Kidney epithelial cell (primary cell): ENCODE data around the gene LRRC9. TPM values are rescaled to one million over a fixed set of nuclear protein-coding genes. Genes with fewer than 3 reads are reported as not detected.

Experiments used
- DNase-seq: peaks from one replicate; pipeline ENCODE4 v3.0.0-alpha.2; 2010; ENCODE audit warnings: low read depth
- H3K27me3 ChIP-seq: 2 replicates; pipeline ENCODE4 v1.6.0; 2011; ENCODE audit warnings: low read length; ENCODE audit not compliant: control insufficient read depth, insufficient read depth
- H3K36me3 ChIP-seq: 2 replicates; pipeline ENCODE4 v1.5.1; 2011; ENCODE audit warnings: low read length; ENCODE audit not compliant: control insufficient read depth, insufficient read depth
- H3K4me3 ChIP-seq: 2 replicates; pipeline ENCODE4 v1.5.1; 2011; ENCODE audit warnings: low read depth, mild to moderate bottlenecking, control low read depth, low read length
- total RNA-seq: library from RNA; depleted of rRNA; stranded (reverse); fragments of >200 nt; gene quantifications from 2 replicates; pipeline ENCODE4 v1.2.3, GENCODE V29; 2015
- TF ChIP-seq, protein P1 (sequence below): IDR thresholded peaks from 2 replicates; pipeline ENCODE4 v1.5.1; 2011; ENCODE audit warnings: mild to moderate bottlenecking, moderate library complexity, low read length, control low read depth, inconsistent platforms; ENCODE audit not compliant: insufficient read depth, poor library complexity, severe bottlenecking

Gene LRRC9
- total RNA-seq, 1 donor from 2014 or later: not detected

DNA sequence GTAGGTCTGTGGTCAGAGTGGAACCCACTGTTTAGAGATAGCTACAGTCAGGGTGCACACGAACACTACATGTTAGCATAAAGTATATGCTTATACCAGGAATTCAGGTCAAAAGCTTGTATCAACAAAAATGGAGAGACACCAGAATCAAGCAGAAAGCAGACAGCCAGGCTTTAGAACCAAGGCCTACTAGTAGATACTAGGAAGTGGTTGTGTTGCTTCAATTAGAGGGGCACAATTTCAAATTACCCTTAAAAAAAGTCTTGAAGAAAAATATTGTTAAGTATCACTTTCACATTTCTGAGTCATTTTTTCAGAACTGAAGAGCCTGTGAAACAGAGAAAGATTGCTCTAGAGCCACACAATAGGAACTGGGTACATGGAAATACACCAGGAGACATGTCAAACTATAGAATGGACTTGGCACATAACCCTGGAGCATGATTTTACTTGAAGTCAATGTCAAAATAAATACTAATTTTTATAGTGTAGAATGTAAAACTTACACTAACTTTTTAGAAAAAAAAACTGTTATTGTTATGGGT, 41.6 kb downstream of the LRRC9 start:
- no peaks in the 10 kb centered on the region for H3K36me3 ChIP-seq
- DNase-seq: no peak
- TF ChIP-seq, protein P1, sequence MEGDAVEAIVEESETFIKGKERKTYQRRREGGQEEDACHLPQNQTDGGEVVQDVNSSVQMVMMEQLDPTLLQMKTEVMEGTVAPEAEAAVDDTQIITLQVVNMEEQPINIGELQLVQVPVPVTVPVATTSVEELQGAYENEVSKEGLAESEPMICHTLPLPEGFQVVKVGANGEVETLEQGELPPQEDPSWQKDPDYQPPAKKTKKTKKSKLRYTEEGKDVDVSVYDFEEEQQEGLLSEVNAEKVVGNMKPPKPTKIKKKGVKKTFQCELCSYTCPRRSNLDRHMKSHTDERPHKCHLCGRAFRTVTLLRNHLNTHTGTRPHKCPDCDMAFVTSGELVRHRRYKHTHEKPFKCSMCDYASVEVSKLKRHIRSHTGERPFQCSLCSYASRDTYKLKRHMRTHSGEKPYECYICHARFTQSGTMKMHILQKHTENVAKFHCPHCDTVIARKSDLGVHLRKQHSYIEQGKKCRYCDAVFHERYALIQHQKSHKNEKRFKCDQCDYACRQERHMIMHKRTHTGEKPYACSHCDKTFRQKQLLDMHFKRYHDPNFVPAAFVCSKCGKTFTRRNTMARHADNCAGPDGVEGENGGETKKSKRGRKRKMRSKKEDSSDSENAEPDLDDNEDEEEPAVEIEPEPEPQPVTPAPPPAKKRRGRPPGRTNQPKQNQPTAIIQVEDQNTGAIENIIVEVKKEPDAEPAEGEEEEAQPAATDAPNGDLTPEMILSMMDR: no peak
- no peak overlapping the region for H3K4me3 ChIP-seq
- H3K27me3 ChIP-seq: no peaks in the 10 kb centered on the region

DNA sequence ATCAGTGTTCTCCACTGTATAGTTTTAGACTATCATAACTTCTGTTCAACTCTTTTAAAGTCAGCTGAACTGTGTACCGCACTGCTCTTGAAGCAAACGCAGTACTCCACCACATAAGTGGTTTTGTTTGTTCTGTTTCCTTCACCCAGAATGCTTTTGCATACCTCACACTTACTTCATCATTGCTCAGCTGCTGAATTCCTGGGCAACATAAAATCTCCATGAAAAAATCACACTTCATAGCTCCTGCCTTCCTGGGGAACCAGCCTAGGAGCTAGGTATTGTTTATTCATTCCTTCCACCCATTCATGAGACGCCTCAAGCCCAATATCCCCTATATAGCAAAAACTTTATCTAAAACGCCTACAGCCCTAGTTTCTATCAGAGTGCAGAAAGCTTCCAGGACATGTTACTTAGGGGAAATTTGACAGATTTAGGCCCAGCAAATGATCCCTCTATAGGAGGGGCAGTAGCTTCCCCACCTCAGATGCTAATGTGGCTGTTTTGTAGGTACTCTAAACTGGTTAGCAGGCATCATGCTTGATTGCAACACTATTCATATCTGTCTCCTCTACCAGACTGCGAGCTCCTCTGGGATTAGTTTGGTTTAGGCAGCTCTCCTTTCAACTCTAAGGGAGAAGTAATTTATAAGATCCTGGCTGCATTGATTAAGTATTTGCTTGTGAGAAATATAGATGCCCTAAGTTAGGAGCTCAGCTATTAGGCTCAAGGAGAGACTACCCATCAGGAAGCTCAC, 44.5 kb downstream of the LRRC9 start:
- TF ChIP-seq, protein P1: no peak
- Histone ChIP-seq H3K4me3 (no peak overlapping the region), H3K36me3 (no peaks in the 10 kb centered on the region), H3K27me3 (no peaks in the 10 kb centered on the region)
- no peak for DNase-seq

DNA sequence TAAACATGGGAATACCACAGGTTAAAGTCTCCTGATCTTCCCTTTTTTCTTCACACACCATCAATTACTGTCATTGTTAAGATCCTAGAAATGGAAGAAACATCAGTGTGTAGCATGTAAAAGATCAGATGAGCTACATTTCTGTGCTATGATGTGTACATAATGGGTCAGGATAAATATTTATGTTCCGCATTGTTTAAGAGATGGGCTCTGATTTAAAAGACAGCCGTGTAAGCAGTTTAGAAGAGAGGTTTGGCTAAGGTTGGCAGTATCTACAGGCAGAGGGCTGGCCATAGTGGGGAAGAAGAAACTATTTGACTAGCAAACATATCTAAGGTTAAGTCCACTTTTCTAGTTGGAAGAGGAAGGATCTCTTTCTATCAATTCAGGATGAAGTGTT, 49.4 kb downstream of the LRRC9 start:
- Histone ChIP-seq H3K27me3 (no peaks in the 10 kb centered on the region), H3K4me3 (no peak overlapping the region), H3K36me3 (no peaks in the 10 kb centered on the region)
- DNase-seq: no peak
- TF ChIP-seq, protein P1: no peak

DNA sequence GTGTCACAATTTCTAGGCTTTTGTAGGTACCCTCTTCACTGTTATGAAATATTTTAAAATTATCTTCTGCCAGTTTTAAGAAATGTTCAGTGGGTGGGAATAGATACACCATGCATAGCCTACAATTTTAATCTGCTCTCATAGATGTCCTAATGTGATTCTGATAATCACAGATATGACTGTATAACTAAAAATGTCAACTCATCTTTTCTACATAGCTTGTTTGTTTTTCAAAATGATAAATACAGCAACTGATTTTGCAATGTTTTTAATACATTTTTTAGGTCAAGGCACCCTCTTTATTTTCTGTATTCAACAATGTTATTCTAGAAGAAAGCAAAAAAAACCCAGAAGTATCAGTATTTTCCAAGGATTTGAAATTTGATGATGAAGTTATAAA, 61.6 kb downstream of the LRRC9 start:
- H3K27me3 ChIP-seq: no peaks in the 10 kb centered on the region
- no peak overlapping the region for H3K4me3 ChIP-seq

DNA sequence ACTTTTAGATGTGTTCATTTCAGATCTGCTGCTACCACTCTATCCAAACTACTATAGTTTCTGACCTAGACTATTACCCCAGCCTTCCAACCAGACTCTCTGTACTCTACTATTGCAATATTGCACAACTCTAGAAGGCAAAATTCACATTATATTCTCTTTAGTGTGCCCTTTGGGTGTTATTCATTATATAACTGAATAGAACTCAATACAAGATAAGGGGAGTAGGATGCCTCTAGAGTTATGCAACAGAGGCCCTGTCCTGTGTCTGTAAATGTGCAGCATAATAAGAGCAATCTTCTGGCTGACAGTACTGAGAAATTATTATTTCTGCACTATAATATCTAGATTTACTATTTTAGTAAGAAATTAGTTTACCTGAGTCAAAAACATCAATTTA, 63.1 kb downstream of the LRRC9 start:
- H3K27me3 ChIP-seq: no peaks in the 10 kb centered on the region
- no peak for DNase-seq
- H3K4me3 ChIP-seq: no peak overlapping the region
- TF ChIP-seq, protein P1: no peak
- no peaks in the 10 kb centered on the region for H3K36me3 ChIP-seq

More for the DNA sequence above, 61.6 kb downstream of the LRRC9 start:
- TF ChIP-seq, protein P1: no peak
- no peaks in the 10 kb centered on the region for H3K36me3 ChIP-seq
- DNase-seq: no peak

DNA sequence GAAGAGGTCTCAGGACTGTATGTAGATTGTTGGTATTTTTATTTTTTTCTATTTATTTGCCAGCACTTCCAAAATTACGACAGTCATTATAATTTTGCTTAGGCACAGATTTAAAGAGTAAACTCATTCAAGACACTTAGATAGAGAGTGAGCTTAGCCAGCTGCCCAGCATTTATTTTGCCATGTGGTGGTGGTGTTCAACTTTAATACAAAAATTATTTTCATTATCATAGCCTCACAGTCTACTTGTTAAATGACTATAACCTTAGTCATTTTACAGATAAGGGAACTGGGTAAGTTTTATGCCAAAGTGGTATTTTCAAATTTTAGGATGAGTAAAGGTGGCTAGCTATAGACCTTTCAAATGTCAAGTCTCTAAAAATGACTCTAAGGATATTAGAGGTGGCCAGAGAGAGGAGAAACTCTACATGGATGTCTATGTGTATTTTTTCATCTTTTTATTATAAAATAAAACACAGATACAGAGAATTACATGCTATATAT, 66.7 kb downstream of the LRRC9 start:
- Histone ChIP-seq H3K27me3 (no peaks in the 10 kb centered on the region), H3K4me3 (no peak overlapping the region), H3K36me3 (no peaks in the 10 kb centered on the region)
- DNase-seq: no peak
- TF ChIP-seq, protein P1: no peak
